ENCODE results near the gene ZNF787.
"Not testable (repeated sequence)": the region's sequence is repeated elsewhere in the genome, so short reads cannot be mapped to it uniquely, and the experiment has no call there.

Gene ZNF787

GRCh38 chr19:56121180-56122167 lies at the start of gene ZNF787:
Gene ZNF787, minus strand, starts transcription at chr19:56121295. Its CDS starts 18,078 bp downstream, at chr19:56103217.
- FAIRE-seq: peak; percentile 69

DNA sequence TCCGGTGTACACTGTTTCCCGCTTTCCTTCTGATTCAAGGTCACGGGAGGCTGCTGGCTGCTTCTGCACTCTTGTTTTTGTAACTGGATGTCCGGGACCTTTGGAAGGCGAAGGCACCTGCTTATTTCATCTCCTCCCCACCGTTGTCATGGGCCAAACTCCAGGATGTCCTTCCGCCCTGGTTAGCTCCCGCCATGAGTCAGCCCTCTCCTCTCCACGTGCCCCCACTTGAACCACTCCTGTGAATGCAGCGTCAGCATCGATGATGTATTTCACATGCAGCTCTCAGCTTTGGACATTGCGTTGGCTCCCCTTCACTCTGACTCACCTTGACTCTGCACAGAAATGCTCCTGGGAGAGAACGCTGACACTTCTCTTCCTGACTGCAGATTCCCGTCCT lies 49.2 kb upstream of the ZNF787 start:
- FAIRE-seq: no peak

GRCh38 chr19:56167064-56167578 lies 46.0 kb upstream of the ZNF787 start:
- FAIRE-seq: no peak

GRCh38 chr19:56163097-56163496 lies 42.0 kb upstream of the ZNF787 start:
- no peak for FAIRE-seq

- FAIRE-seq: no peak
These were observed 41.2 kb upstream of the ZNF787 start for GRCh38 chr19:56162258-56162657.

DNA sequence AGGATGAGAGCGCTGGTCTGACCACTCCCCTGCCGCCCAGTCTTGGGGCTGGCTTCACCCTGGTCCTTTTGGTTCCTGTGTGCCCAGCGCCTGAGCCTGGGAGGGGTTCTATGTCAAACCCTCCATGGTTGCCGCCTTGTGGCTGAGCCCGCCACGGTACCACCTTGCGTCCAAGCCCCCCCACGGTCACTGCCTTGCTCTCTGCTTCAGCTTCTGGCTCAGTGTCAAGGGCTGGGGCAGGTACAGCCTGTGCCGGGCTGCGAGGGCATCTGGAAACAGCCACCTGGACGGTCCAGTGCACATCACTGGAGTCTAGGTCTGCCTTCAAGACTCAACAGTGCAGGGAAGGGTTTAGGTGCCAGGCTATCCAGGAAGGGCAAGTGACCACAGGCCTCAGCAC lies 40.4 kb upstream of the ZNF787 start:
- FAIRE-seq: no peak

DNA sequence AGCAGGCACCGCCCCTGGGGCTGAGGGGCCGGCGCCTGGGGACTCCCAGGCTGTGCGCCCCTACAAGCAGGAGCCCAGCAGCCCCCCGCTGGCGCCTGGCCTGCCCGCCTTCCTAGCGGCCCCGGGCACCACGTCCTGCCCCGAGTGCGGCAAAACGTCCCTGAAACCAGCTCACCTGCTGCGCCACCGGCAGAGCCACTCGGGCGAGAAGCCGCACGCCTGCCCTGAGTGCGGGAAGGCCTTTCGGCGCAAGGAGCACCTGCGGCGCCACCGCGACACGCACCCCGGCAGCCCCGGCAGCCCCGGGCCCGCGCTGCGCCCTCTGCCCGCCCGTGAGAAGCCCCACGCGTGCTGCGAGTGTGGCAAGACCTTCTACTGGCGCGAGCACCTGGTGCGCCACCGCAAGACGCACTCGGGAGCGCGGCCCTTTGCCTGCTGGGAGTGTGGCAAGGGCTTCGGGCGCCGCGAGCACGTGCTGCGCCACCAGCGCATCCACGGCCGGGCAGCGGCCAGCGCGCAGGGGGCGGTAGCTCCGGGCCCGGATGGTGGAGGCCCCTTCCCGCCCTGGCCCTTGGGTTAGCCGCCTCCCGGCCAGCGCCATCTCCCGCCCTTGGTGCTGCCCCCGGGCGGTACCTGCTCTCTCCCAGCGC lies 38.7 kb upstream of the ZNF787 start:
- no peak for FAIRE-seq

DNA sequence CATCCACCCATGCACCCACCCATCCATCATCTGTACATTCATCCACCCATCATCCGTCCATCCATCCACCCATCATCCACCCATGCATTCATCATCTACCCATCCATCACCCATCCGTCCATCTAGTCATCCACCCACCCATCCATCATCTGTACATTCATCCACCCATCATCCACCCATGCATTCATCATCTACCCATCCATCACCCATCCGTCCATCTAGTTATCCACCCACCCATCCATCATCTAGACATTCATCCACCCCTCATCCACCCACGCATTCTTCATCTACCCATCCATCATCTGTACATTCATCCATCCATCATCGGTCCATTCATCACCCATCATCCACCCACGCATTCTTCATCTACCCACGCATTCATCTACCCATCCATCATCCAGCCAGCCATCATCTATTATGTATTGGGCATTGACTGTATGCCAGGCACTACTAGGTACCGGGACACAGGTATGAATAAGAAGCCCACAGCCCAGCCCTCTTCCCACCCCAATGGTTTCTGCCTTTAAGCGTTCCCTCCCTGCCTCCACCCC lies 38.0 kb upstream of the ZNF787 start:
- FAIRE-seq: no peak

DNA sequence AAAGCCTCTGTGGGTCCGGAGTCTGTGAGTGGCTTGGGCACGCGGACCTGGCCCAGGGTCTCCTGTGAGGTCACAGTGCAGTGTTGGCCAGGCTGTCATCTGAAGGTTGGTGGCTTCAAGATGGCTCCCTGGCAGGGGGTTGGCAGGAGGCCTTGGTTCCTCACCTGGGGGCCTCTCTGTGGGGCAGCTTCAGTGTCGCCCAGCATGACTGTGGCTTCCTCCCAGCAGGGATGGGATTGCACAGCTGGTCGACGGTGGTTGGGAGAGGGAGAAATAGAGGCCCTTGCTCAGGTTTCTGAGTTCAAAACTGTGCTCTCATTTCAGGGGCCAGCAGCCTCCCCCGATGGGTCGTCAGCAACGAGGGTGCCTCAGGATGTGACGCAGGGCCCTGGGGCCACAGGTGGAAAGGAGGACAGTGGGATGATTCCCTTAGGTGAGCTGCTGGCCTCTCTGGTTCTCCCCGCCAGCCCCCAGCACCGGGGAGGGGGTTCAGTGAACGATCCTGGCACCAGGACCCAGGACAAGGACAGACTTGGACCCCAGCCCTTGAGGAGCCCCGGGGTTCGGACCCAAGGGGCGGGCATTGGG lies 37.2 kb upstream of the ZNF787 start:
- FAIRE-seq: no peak

DNA sequence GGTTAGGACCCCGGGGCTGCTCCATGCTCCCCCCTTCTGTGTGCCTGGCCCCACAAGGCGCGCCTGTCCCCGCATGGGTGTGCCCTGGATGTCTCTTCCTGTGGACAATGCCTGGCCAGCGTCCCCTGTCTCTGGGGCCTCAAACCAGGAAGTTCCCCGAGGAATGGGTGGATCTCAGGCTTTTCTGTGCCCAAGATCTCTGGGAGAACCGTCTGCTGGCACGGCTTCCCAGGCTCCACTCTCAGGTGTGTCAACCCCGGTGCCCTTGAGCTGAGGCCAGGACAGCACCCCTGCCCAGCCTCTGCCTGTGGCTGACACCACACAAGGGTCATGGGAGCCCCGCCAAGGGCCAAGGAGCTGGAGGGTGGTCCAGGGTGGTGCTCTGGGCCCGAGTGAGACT lies 35.7 kb upstream of the ZNF787 start:
- no peak for FAIRE-seq

GRCh38 chr19:56155124-56155687 lies 34.1 kb upstream of the ZNF787 start:
- no peak for FAIRE-seq

DNA sequence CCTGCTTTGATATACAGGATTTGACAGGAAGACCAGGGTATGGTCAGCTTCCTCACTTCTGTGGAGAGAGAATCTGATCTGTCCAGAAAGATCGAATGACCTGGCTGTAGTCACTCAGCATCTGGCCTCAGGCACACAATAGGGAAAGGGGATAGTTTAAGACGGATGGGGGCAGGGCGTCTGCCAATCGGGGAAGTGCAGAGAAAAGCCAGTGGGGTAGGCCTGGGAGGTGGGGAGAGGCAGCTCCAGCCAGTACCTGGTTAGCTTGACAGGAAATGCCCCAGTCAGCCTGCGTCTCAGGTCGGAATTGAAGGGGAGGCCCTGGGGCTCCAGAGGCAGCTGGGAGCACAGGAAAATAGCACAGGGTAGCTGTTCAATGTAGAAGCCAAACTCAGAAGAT lies 32.4 kb upstream of the ZNF787 start:
- no peak for FAIRE-seq

- FAIRE-seq: no peak
These were observed 31.5 kb upstream of the ZNF787 start for GRCh38 chr19:56152644-56153043.

DNA sequence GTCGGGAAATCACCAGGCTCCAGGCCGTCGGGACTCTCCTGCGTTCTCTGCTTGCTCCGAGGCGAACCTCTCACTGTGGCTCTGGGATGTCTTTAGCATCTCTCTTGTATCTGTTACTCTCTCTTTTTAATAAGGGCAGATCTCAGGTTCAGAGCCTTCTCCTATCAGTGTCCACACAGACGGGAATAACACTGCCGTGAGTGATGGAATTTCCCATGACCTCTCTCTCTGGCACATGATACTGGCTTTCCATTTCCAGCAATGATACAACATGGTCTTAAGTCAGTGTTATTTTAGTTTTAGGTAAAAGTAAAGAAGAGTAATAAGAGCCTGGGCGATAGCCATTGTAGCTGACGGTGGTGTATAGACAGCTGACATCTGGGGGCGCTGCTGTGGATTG lies 29.3 kb upstream of the ZNF787 start:
- no peak for FAIRE-seq

- no peak for FAIRE-seq
These were observed 28.6 kb upstream of the ZNF787 start for GRCh38 chr19:56149656-56150038.

DNA sequence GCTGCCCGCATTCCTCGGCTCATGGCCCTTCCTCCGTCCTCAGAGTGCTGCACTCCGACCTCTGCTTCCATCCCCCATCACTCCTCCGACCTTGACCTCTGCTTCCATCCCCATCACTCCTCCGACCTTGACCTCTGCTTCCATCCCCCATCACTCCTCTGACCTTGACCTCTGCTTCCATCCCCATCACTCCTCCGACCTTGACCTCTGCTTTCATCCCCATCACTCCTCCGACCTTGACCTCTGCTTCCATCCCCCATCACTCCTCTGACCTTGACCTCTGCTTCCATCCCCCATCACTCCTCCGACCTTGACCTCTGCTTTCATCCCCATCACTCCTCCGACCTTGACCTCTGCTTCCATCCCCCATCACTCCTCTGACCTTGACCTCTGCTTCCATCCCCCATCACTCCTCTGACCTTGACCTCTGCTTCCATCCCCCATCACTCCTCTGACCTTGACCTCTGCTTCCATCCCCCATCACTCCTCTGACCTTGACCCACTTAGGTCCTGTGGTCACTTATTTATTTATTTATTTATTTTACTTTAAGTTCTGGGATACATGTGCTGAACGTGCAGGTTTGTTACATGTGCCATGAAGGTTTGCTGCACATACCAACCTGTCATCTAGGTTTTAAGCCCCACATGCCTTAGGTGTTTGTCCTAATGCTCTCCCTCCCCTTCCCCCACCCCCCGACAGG lies 28.0 kb upstream of the ZNF787 start:
- FAIRE-seq: not testable (repeated sequence)

GRCh38 chr19:56148096-56148495 lies 27.0 kb upstream of the ZNF787 start:
- no peak for FAIRE-seq

DNA sequence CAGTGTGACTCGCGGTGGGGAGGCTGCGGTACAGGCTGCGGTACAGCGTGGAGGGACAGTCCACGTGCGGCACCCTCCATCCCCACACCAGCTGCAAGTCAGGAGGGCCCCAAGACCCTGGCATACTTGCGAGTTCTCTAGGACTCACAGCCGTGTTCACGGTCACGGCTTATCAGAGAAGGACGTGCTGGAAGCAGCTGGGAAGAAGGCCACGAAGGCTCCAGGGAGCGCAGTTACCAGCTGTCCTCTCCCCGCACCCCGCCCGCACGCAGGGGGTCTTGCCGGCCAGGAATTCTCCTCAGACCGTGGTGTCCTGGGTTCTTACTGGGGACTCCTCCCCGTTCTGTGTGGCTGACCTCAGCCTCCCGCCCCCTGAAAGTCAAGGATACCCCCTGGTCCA lies 26.2 kb upstream of the ZNF787 start:
- FAIRE-seq: no peak

DNA sequence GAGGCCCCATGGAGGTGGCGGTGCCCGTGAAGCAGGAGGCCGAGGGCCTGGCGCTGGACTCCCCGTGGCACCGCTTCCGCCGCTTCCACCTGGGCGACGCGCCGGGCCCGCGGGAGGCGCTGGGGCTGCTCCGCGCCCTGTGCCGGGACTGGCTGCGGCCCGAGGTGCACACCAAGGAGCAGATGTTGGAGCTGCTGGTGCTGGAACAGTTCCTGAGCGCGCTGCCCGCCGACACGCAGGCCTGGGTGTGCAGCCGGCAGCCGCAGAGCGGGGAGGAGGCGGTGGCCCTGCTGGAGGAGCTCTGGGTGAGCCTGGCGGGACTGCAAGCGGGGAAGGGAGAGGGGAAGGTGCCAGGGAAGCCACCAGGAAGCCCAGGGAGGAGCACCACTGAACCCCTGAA lies 25.8 kb upstream of the ZNF787 start:
- FAIRE-seq: no peak

GRCh38 chr19:56145698-56146097 lies 24.6 kb upstream of the ZNF787 start:
- no peak for FAIRE-seq

DNA sequence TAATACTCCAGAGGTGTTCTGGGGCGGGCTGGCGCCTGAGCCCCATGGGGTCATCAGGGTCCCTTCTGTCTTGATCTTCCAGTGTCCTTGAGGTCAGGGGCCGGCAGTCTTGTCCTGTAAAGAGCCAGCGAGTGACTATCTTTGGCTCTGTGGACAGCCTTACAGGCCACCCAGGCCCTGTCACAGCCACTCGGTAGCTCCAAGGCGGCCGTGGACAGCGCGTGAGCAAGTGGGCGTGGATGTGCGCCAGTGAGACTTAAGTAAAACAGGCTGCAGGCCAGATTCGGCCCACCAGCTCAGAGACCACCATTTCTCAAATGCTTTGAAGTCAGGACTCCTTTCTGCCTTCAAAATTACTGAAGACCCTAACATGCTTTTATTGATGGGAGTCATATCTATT lies 23.7 kb upstream of the ZNF787 start:
- FAIRE-seq: no peak

DNA sequence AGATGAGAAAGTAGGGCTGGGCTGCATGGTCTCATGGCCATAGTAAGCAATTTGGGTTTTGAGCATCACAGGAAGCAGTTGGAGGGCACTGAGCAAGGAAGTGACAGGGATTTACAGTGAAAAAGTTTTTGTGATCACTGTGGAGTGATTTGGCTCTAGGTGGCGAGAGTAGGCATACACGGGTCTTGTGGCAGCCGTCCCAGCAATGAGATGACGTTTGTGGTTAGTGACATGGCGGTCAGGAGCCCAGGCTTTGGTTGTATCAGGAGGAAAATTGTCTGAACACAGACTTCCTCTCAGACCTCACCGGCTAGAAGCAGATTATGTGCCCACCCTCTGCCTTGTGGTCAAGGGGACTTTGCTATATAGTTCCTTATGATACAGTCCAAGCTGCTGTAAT lies 23.3 kb upstream of the ZNF787 start:
- FAIRE-seq: no peak

Data from A204.1 (cell line).